ENCODE data around the gene SCMH1.

GRCh38 chr1:41278076-41278475, 36.0 kb upstream of the SCMH1 start:
- TF ChIP-seq POLR2AphosphoS5 (IDR thresholded peaks at IDR 0.05): no peak
- TF ChIP-seq CTCF (IDR thresholded peaks at IDR 0.05): no peak
- no peak for TF ChIP-seq POLR2A (IDR thresholded peaks at IDR 0.05)

Data from breast epithelium (tissue), 3 donors.